DOHH2 (cell line): ENCODE data around the gene ATP5MC2.

Source experiments
- CTCF ChIP-seq: fragments of 200-600 bp; sonication (generic); IDR thresholded peaks from one replicate; pipeline ENCODE4 v1.5.1; 2014; ENCODE audit warnings: antibody characterized with exemption, mild to moderate bottlenecking, low read depth, low read length; ENCODE audit not compliant: poor library complexity, severe bottlenecking
- EZH2phosphoT487 ChIP-seq: fragments of 200-600 bp; sonication (generic); IDR thresholded peaks from 2 replicates; pipeline ENCODE4 v1.6.1; 2017; ENCODE audit warnings: borderline replicate concordance, mild to moderate bottlenecking, antibody characterized with exemption, low read length, moderate library complexity, mixed read lengths

GRCh38 chr12:53719649-53720048, 43.8 kb upstream of the ATP5MC2 start:
- TF ChIP-seq CTCF (no peak), EZH2phosphoT487 (no peak)
